Right atrium auricular region (tissue), 2 donors: ENCODE data around the gene ESPNL. TPM values are rescaled to one million over a fixed set of nuclear protein-coding genes. Genes with fewer than 3 reads are reported as not detected.

ENCODE experiments used
- DNase-seq: peaks from one replicate; pipeline ENCODE4 v3.0.0-alpha.2; 2019; ENCODE audit warnings: low spot score
- H3K27ac ChIP-seq, 2 donors: fragments of 200-600 bp; sonication (generic); 1 replicate in 1 of 2; 2 replicates in 1 of 2; pipeline ENCODE4 v1.5.1; 2016 to 2019
- H3K27me3 ChIP-seq, 2 donors: fragments of 200-600 bp; sonication (generic); one replicate each; pipeline versions ENCODE4 v1.5.1 to v1.6.0; 2017 to 2019
- H3K36me3 ChIP-seq: fragments of 200-600 bp; sonication (generic); one replicate; pipeline ENCODE4 v1.5.1; 2016
- H3K4me1 ChIP-seq, 2 donors: fragments of 200-600 bp; sonication (generic); one replicate each; pipeline versions ENCODE4 v1.5.1 to v1.6.0; 2017 to 2019
- H3K4me3 ChIP-seq, 2 donors: fragments of 200-600 bp; sonication (generic); 1 replicate in 1 of 2; 2 replicates in 1 of 2; pipeline ENCODE4 v1.5.1; 2017 to 2019; ENCODE audit warnings: mild to moderate bottlenecking in 1 of 2, moderate library complexity in 1 of 2
- H3K9me3 ChIP-seq, 2 donors: fragments of 200-600 bp; sonication (generic); one replicate each; pipeline ENCODE4 v1.5.1; 2019
- CTCF ChIP-seq, 2 donors: fragments of 200-600 bp; sonication (generic); IDR thresholded peaks; one replicate each; pipeline ENCODE4 v1.5.1; 2019; ENCODE audit warnings: antibody characterized with exemption in 2 of 2
- total RNA-seq, 2 donors: library from RNA; depleted of rRNA; stranded (reverse); fragments of >200 nt; gene quantifications; one replicate each; pipeline ENCODE4 v1.1.0, GENCODE V29; 2016

Gene ESPNL
- total RNA-seq, 2 donors from 2014 or later = 0.26 to 2.0 TPM

- Histone ChIP-seq H3K9me3 (no peaks in the 10 kb centered on the region), H3K4me1 (peaks cover 0 to 4% of the 10 kb centered on the region in 2 donors), H3K27ac (no peak overlapping the region), H3K36me3 (peaks cover 8% of the 10 kb centered on the region), H3K4me3 (no peak overlapping the region), H3K27me3 (no peaks in the 10 kb centered on the region)
- TF ChIP-seq CTCF (IDR thresholded peaks at IDR 0.05) = no peak
- no peak for DNase-seq
Measured at GRCh38 chr2:238148981-238149380, 48.8 kb downstream of the ESPNL start.

- Histone ChIP-seq H3K27me3 (no peaks in the 10 kb centered on the region), H3K36me3 (peaks cover 8% of the 10 kb centered on the region), H3K4me1 (peaks cover 0 to 3% of the 10 kb centered on the region in 2 donors), H3K4me3 (no peak overlapping the region), H3K27ac (no peak overlapping the region), H3K9me3 (no peaks in the 10 kb centered on the region)
- no peak for TF ChIP-seq CTCF (IDR thresholded peaks at IDR 0.05)
- DNase-seq = no peak
Measured at GRCh38 chr2:238149841-238150572, 49.9 kb downstream of the ESPNL start.

- H3K4me3 ChIP-seq = no peak overlapping the region
- peaks cover 8% of the 10 kb centered on the region for H3K36me3 ChIP-seq
- TF ChIP-seq CTCF (IDR thresholded peaks at IDR 0.05) = no peak
- no peaks in the 10 kb centered on the region for H3K9me3 ChIP-seq
- no peak overlapping the region for H3K27ac ChIP-seq
- H3K27me3 ChIP-seq = no peaks in the 10 kb centered on the region
- peaks cover 0 to 3% of the 10 kb centered on the region in 2 donors for H3K4me1 ChIP-seq
- DNase-seq = no peak
Measured at GRCh38 chr2:238150686-238151085, 50.5 kb downstream of the ESPNL start.

GRCh38 chr2:238151205-238151604 is 51.1 kb downstream of the ESPNL start:
- Histone ChIP-seq H3K27me3 (no peaks in the 10 kb centered on the region), H3K4me1 (peaks cover 0 to 3% of the 10 kb centered on the region in 2 donors), H3K36me3 (peaks cover 8% of the 10 kb centered on the region), H3K27ac (no peak overlapping the region), H3K9me3 (no peaks in the 10 kb centered on the region), H3K4me3 (no peak overlapping the region)
- no peak for DNase-seq
- TF ChIP-seq CTCF (IDR thresholded peaks at IDR 0.05) = no peak

- Histone ChIP-seq H3K27ac (no peak overlapping the region), H3K9me3 (no peaks in the 10 kb centered on the region), H3K36me3 (peaks cover 8% of the 10 kb centered on the region), H3K27me3 (no peaks in the 10 kb centered on the region), H3K4me1 (peaks cover 0 to 3% of the 10 kb centered on the region in 2 donors), H3K4me3 (no peak overlapping the region)
- TF ChIP-seq CTCF (IDR thresholded peaks at IDR 0.05) = no peak
- DNase-seq = no peak
Measured at GRCh38 chr2:238151628-238152235, 51.6 kb downstream of the ESPNL start.
